SK-N-SH (cell line): ENCODE measurements around the gene SGCA.

ENCODE experiments used
- CTCF ChIP-seq: fragments of 200-600 bp; sonication (generic); IDR thresholded peaks from 2 replicates; pipeline ENCODE4 v1.6.1; 2017; ENCODE audit warnings: antibody characterized with exemption, mild to moderate bottlenecking, moderate library complexity
- EP300 ChIP-seq, 2 experiments: IDR thresholded peaks; 2 replicates each; pipeline versions ENCODE4 v1.4.0 to v1.6.1; 2012; ENCODE audit warnings: borderline replicate concordance in 1 of 2, low read depth in 1 of 2, low read length in 1 of 2
- JUND ChIP-seq: IDR thresholded peaks from 2 replicates; pipeline ENCODE4 v1.4.0; 2012
- NRF1 ChIP-seq: IDR thresholded peaks from 2 replicates; pipeline ENCODE4 v1.6.1; 2012; ENCODE audit warnings: low read depth, mild to moderate bottlenecking, low read length
- TAF1 ChIP-seq: IDR thresholded peaks from 2 replicates; pipeline ENCODE4 v1.6.1; 2012; ENCODE audit warnings: low read depth, mild to moderate bottlenecking, low read length, moderate library complexity, borderline replicate concordance
- TF ChIP-seq, protein P1 (sequence below): fragments of 150-350 bp; IDR thresholded peaks from 2 replicates; pipeline ENCODE4 v1.6.1; 2017; ENCODE audit warnings: antibody characterized with exemption, low read length, low read depth, borderline replicate concordance

DNA sequence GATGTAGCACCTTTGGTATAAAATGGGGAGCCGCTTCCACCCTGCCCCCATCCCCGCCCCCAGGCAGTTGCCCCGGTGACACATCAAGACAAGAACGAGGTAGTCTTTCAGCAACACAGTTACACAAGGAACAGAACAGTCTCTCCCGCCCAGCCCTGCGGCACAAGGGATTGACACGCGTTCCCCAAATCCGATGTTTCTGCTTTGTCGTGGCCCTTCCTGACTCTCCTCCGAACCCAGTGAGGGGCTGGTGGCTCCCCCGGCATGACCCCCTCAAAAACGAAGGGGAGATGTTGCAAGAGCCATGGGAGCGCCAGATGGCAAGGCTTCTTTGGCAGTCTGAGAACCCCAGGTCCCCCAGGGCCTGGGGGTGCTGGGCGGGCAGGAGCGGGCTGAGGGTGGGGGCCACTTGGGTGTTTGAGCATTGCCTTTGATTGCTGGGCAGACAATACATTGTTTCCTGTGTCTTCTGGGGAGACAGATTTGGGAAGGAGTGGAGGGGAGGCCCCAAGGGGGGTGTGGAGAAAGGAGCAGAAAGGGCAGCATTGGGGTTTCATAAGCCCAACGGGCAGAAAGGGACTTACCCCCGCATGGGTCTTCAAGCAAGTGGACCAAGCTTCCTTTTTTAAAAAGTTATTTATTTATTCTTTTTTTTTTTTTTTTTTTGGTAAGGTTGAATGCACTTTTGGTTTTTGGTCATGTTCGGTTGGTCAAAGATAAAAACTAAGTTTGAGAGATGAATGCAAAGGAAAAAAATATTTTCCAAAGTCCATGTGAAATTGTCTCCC is 19.0 kb downstream of the SGCA start:
- TF ChIP-seq, protein P1, sequence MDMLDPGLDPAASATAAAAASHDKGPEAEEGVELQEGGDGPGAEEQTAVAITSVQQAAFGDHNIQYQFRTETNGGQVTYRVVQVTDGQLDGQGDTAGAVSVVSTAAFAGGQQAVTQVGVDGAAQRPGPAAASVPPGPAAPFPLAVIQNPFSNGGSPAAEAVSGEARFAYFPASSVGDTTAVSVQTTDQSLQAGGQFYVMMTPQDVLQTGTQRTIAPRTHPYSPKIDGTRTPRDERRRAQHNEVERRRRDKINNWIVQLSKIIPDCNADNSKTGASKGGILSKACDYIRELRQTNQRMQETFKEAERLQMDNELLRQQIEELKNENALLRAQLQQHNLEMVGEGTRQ = no peak
- TF ChIP-seq NRF1 (no peak), TAF1 (no peak), CTCF (no peak), EP300 (IDR thresholded peaks at IDR 0.05; ENCODE audit: borderline replicate concordance in 1 of 2, low read depth in 1 of 2, low read length in 1 of 2) (no peak), JUND (no peak)
